Esophagus muscularis mucosa (tissue), 4 donors: ENCODE results near the gene IMP3.

Source experiments
- EP300 ChIP-seq: sonication (generic); formaldehyde crosslinking; IDR thresholded peaks from one replicate; pipeline ENCODE4 v1.6.1; 2017; ENCODE audit warnings: antibody characterized with exemption
- POLR2A ChIP-seq: fragments of 450-650 bp; IDR thresholded peaks from one replicate; pipeline ENCODE4 v1.6.1; 2017; ENCODE audit warnings: antibody characterized with exemption, moderate library complexity, mild to moderate bottlenecking, low read depth
- POLR2AphosphoS5 ChIP-seq, 2 donors: sonication (generic); formaldehyde crosslinking; IDR thresholded peaks; one replicate each; pipeline ENCODE4 v1.6.1; 2017; ENCODE audit warnings: antibody characterized with exemption in 2 of 2
- TF ChIP-seq, protein P1 (sequence below), 3 experiments: fragments of 200-600 bp in 2 of 3; fragments of 450-650 bp in 1 of 3; sonication (generic) in 2 of 3; IDR thresholded peaks; one replicate each; pipeline ENCODE4 v1.5.1; 2017 to 2019; ENCODE audit warnings: antibody characterized with exemption in 3 of 3, mild to moderate bottlenecking in 2 of 3, moderate library complexity in 1 of 3

DNA sequence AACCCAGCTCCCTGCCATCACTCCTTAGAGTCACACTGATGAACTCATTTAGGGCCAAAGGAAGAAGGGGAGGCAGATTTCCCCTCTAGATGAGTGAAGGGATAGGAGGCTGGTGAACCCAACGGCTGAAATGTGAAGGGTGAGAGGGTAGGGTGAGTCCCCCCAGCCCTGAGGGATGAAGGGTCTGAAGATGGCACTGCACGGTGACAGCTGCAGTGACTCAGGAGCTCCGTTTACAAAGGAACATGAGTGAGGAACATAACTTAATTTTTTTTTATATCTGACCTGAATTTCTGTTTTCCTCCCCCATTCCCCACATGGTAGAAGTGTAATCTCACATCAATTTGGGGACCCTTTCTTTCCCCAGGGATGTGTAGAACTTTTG is 21.7 kb upstream of the IMP3 start:
- TF ChIP-seq POLR2AphosphoS5 (IDR thresholded peaks at IDR 0.05) (no peak), EP300 (no peak), POLR2A (no peak)
- TF ChIP-seq, protein P1, sequence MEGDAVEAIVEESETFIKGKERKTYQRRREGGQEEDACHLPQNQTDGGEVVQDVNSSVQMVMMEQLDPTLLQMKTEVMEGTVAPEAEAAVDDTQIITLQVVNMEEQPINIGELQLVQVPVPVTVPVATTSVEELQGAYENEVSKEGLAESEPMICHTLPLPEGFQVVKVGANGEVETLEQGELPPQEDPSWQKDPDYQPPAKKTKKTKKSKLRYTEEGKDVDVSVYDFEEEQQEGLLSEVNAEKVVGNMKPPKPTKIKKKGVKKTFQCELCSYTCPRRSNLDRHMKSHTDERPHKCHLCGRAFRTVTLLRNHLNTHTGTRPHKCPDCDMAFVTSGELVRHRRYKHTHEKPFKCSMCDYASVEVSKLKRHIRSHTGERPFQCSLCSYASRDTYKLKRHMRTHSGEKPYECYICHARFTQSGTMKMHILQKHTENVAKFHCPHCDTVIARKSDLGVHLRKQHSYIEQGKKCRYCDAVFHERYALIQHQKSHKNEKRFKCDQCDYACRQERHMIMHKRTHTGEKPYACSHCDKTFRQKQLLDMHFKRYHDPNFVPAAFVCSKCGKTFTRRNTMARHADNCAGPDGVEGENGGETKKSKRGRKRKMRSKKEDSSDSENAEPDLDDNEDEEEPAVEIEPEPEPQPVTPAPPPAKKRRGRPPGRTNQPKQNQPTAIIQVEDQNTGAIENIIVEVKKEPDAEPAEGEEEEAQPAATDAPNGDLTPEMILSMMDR (IDR thresholded peaks at IDR 0.05) = no peak
